Endothelial cell (in vitro differentiated cells): Measurements from ENCODE around the gene ZNF14. TPM values are rescaled to one million over a fixed set of nuclear protein-coding genes. Genes with fewer than 3 reads are reported as not detected.

Experiments
- DNase-seq: peaks from one replicate; pipeline ENCODE4 v3.0.0; 2021; ENCODE audit warnings: low spot score
- H3K27ac Mint-ChIP-seq: one replicate; pipeline ENCODE4 v1.8.0; 2021; ENCODE audit warnings: mixed read lengths, inconsistent platforms; ENCODE audit not compliant: unreplicated experiment
- H3K27me3 Mint-ChIP-seq: one replicate; pipeline ENCODE4 v1.8.0; 2021; ENCODE audit warnings: mild to moderate bottlenecking, moderate library complexity, mixed read lengths, inconsistent platforms; ENCODE audit not compliant: unreplicated experiment
- H3K36me3 Mint-ChIP-seq: one replicate; pipeline ENCODE4 v1.8.0; 2021; ENCODE audit warnings: mild to moderate bottlenecking, low read depth, mixed read lengths, inconsistent platforms; ENCODE audit not compliant: unreplicated experiment
- H3K4me1 Mint-ChIP-seq: one replicate; pipeline ENCODE4 v1.8.0; 2021; ENCODE audit warnings: mild to moderate bottlenecking, mixed read lengths, inconsistent platforms; ENCODE audit not compliant: unreplicated experiment
- H3K4me3 Mint-ChIP-seq: one replicate; pipeline ENCODE4 v1.8.0; 2021; ENCODE audit warnings: mild to moderate bottlenecking, mixed read lengths, inconsistent platforms; ENCODE audit not compliant: unreplicated experiment
- H3K9me3 Mint-ChIP-seq: one replicate; pipeline ENCODE4 v1.8.0; 2021; ENCODE audit warnings: mixed read lengths, inconsistent platforms; ENCODE audit not compliant: unreplicated experiment
- CTCF ChIP-seq: fragments of 200-600 bp; sonication (generic); IDR thresholded peaks from one replicate; pipeline ENCODE4 v1.5.0; 2021; ENCODE audit warnings: antibody characterized with exemption; ENCODE audit not compliant: unreplicated experiment
- total RNA-seq: library from RNA; stranded (reverse); fragmentation: NEBNext Ultra II Directional; extraction: Animal tissue kit (Norgen Biotek cat#: 25700); gene quantifications from one replicate; pipeline ENCODE4 v1.2.1, GENCODE V29; 2021; ENCODE audit not compliant: unreplicated experiment

The ZNF14 gene
- total RNA-seq, 1 donor from 2014 or later, result 6.8 TPM

GRCh38 chr19:19661675-19662251 lies 71.1 kb downstream of the ZNF14 start:
- H3K36me3 Mint-ChIP-seq, result peaks cover 23% of the 10 kb centered on the region
- peak overlapping the region; percentile 57 for H3K27ac Mint-ChIP-seq
- no peaks in the 10 kb centered on the region for H3K9me3 Mint-ChIP-seq
- TF ChIP-seq CTCF, result no peak
- peaks cover 15% of the 10 kb centered on the region for H3K4me1 Mint-ChIP-seq
- DNase-seq, result no peak
- H3K4me3 Mint-ChIP-seq, result peak overlapping the region; percentile 94
- H3K27me3 Mint-ChIP-seq, result peaks cover 19% of the 10 kb centered on the region

DNA sequence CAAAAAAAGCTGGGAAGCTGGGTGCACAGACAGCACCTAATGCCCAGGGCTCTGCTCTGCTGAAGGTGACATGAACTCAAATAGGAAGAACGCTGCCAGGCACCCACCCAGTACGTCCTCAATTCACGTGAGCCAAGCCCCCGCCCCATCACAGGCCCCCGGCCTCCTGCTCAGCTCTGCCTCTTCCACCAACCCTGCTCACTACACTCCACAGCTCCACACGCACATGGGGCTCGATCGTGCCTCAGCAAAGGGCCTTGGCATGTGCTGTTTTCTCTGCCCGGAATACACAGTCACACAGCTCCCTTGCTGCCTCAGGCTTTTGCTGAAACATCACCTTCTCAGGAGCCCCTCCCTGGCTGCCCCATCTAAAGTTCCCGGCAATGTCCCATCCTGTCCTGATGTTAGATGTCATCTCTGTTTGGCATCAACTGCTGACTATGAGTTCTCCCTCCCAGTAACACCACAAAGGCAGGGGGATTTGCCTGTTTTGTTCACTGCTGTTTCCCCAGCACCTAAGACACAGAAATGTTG lies 71.7 kb downstream of the ZNF14 start:
- H3K4me3 Mint-ChIP-seq, result peak overlapping the region; percentile 53

More for the DNA sequence above, 71.7 kb downstream of the ZNF14 start:
- no peaks in the 10 kb centered on the region for H3K9me3 Mint-ChIP-seq
- H3K27me3 Mint-ChIP-seq, result peaks cover 19% of the 10 kb centered on the region
- H3K27ac Mint-ChIP-seq, result peak overlapping the region; percentile 57
- DNase-seq, result no peak
- peaks cover 15% of the 10 kb centered on the region for H3K4me1 Mint-ChIP-seq
- TF ChIP-seq CTCF, result no peak
- H3K36me3 Mint-ChIP-seq, result peaks cover 28% of the 10 kb centered on the region

Other genes with a start within 250 kb of the ZNF14 start
- 2.7 TPM for gene TSSK6, start 217.6 kb downstream of the ZNF14 start, total RNA-seq
- gene NDUFA13, start 216.9 kb downstream of the ZNF14 start, total RNA-seq, result 278 TPM
- gene YJEFN3, start 204.2 kb downstream of the ZNF14 start, total RNA-seq, result 5.2 TPM
- 0.23 TPM for gene CILP2, start 194.8 kb downstream of the ZNF14 start, total RNA-seq
- 0.82 TPM for gene PBX4, start 114.4 kb downstream of the ZNF14 start, total RNA-seq
- gene LPAR2, start 104.9 kb downstream of the ZNF14 start, total RNA-seq, result 35.5 TPM
- 18.5 TPM for gene GMIP, start 89.5 kb downstream of the ZNF14 start, total RNA-seq
- 56.7 TPM for gene ATP13A1, start 69.4 kb downstream of the ZNF14 start, total RNA-seq
- 29.5 TPM for gene ZNF101, start 64.3 kb downstream of the ZNF14 start, total RNA-seq
- 19.9 TPM for gene ZNF506, start 88.6 kb upstream of the ZNF14 start, total RNA-seq
- 23.3 TPM for gene ZNF253, start 132.8 kb upstream of the ZNF14 start, total RNA-seq
- 30.4 TPM for gene ZNF93, start 167.8 kb upstream of the ZNF14 start, total RNA-seq